Mesenteric fat pad (tissue), 1 donor: ENCODE data around the gene SLC2A5. TPM values are rescaled to one million over a fixed set of nuclear protein-coding genes. Genes with fewer than 3 reads are reported as not detected.
"Not testable (repeated sequence)": the region's sequence is repeated elsewhere in the genome, so short reads cannot be mapped to it uniquely, and the experiment has no call there.

Source experiments
- DNase-seq: peaks from one replicate; pipeline ENCODE4 v3.0.0-alpha.2; 2020; ENCODE audit warnings: low spot score
- total RNA-seq: library from RNA; stranded (reverse); fragmentation: NEBNext Ultra II Directional; extraction: Animal tissue kit (Norgen Biotek cat#: 25700); gene quantifications from one replicate; pipeline ENCODE4 v1.2.1, GENCODE V29; 2021
- donor health status: DM: yes; HTN: yes; CAD: no.

SLC2A5 gene
- total RNA-seq, 1 donor from 2014 or later = 12.9 TPM

DNA sequence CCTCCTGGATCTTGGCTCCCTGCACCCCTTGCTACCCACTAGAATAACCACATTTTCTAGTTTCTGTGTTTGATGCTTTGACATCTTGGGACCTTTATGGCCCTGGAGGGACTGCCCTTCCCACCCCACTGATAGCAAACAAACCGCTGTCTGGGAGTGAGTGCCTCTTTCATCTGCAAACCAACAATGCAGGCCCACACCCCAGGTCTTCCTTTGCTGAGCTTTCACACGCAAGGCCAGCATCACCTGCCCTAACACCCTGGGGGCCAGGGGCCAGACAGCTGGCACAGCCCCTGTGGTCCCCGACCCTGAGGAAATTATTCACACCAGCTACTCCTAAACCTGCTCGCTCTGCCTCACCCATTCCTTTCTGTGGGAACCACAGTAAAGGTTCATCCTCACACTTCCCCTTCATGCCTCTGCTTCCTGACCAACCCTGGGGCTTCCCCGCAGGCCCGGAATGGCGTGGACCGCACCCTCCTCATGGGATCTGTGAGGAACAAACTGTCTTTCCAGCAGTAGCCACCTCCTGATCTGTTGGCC is 58.6 kb downstream of the SLC2A5 start:
- DNase-seq = no peak

GRCh38 chr1:9009438-9010370 is 59.7 kb downstream of the SLC2A5 start:
- no peak for DNase-seq

DNA sequence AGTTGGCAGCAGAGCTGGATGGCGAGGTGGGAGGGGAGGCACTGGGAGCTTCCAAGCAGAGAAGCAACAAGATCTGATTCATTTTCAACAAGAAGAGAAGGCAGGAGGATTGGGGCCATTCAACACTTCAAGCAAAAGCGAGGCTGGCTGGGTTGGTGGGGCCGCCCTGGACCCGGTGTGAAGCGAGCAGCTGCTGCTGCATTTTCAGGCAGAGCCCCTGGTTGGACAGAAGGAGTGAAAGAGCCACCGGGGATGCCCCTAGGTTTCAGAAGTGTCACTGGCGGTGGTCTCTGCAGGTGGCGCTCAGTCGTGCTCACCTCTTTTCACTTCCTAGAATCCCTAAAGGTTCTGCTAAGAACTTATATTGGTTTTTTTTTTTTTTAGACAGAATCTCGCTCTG is 61.2 kb downstream of the SLC2A5 start:
- no peak for DNase-seq

DNA sequence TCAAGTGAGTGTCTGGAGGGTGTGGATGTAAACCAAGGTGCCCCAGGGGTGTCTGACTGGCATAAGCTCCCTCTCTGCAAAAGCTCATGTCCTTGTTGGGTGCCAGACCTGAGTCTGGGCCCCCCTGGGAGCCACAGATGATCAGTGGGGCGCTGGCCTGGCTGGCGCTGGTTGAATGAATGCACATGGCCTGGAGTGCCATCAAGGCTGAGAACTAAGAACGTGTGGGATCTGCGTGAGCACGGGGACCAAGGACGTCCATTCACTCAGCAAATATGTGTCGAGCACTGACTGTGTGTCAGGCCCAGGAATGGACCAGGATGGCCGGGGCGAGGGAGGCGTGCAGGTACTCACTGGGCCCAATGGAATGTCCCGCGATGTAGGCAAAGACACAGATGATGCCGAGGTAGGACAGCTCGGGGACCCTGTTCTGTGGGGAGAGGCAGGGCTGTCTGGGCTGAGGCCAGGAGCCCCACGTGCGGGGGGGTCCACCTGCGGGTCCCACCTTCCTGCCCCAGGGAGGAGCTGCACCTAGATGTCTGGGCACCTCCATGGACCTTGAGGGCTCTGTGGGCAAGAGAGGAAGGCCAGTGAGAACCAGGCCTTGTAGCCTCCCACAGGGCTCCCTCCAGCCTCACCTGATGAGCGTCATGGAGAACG is 62.3 kb downstream of the SLC2A5 start:
- DNase-seq = no peak

DNA sequence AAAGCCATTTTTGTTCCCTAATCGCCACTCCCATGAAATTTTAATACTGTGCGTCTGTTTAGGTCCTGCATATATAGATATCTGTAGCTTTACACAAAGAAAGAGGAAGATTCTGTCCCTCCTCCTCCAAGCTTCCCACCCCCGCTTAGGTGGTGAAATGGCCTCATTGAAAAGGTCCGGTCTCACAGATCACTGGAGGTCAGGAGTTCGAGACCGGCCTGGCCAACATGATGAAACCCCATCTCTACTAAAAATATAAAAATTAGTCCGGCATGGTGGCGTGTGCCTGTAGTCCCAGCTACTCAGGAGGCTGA is 64.1 kb downstream of the SLC2A5 start:
- DNase-seq = no peak

DNA sequence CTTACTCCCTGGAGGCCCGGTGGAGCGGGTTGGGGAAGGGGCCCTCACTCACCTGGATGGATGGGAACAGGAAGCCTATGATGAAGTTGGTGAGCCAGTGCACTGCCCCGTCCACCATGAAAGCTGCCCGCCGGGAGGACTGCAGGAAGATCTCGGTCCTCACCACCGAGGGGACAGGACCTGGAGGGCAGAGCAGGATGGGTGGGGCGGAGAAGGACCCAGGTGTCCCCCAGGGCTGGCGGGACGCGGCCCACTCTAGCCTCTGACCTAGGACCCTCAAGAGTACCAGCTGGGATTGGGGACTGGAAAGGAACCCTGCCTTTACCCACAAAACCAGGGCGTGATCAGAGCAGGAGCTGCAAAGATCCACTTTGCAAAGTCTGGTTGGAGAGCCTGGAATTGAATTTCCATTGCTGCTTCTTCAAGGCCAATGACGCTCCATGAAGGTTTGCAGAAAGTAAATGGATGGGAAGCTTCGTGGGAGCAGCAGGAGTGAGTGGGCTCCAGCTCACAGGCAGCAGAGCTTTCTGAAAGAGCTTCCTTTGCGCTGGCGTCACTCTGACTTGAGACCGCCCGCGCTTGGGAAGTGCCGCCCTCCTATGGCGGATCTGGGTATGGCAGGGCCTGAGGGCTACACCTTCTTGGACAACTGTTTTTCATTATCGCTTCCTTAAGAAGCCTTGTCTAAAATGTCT is 64.6 kb downstream of the SLC2A5 start:
- no peak for DNase-seq

DNA sequence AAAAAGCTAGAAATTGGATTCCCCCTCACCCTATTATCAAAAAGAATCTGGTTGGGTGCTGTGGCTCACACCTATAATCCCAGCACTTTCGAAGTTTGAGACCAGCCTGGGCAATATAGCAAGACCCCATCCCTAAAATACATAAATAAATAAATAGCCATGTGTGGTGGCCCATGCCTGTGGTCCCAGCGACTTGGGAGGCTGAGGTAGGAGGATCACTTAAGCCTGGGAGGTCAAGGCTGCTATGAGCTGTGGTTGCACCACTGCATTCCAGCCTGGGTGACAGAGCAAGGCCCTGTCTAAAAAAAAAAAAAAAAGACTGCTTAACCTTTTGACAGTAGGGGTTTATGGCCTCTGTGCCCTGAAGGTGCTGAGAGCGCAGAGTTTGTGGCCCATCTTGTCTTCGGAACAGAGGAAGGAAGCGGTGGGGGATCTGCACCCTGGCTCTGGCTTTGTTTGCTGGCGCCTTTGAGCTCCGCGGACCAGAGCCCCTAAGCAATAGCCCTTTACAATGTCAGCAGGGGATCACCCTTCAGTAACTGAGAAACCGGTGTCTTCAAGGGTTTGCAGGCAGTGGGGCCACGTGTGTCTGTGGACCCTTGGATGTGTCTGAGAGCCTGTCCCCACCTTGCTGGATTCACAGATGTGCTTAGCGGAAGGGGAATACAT is 65.3 kb downstream of the SLC2A5 start:
- no peak for DNase-seq

- not testable (repeated sequence) for DNase-seq
These were observed 67.2 kb downstream of the SLC2A5 start for GRCh38 chr1:9002215-9002560.

- not testable (repeated sequence) for DNase-seq
These were observed 67.8 kb downstream of the SLC2A5 start for GRCh38 chr1:9001534-9002214.

DNA sequence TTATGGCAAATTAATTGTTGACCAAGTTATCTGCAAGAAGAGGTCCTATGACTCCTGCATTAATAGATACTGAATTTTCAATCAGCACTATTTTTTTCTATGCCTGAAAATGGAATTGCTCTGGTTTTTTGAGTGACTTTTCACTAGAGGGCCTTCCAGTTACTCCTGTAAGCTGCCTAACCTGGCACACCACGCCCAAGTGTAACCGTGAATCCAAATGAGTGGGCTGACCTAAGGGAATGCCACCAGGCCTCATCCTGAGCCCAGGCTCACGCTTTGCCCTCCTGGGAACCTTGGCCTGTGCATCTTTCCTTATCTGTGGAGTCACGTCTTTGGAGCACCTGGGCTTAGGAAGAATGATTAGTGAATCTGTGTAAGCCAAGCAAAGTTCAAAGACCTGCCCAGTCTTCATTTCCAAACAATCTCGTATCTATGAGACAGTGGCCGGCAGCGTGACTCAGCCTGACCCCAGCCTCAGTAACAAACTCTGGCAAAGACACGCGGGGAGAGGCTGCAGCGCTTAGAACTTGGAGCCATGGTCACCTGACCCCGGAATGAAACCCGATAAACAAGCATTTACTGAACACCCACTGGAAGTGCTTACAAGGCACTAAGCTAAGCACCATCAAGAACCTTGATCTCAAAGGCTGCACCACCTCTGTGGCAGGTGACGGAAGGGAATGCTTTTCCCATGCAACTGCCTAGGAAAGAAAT is 75.3 kb downstream of the SLC2A5 start:
- not testable (repeated sequence) for DNase-seq

GRCh38 chr1:8992936-8993687 is 76.3 kb downstream of the SLC2A5 start:
- DNase-seq = no peak

DNA sequence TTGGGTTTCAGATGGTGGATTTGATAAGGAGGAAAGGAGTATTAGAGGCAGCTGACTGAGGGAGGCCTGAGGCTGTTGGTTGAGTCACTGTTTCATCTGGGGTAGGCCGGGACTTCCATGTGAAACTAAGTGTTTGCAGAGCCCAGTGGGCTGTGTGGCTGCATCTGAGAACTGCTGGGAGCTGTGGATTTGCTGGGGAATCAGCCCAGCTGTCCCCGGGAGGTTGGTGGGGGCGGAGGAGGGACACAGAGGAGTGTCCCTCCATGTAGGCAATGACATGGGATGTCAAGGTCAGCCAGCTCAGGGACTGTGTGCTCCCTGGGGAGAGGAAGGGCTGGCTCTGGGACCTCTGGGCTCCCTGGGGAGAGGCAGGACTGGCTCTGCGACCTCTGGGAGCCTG is 79.6 kb downstream of the SLC2A5 start:
- DNase-seq = no peak

GRCh38 chr1:8989061-8989460 is 80.4 kb downstream of the SLC2A5 start:
- no peak for DNase-seq

- no peak for DNase-seq
These were observed 80.8 kb downstream of the SLC2A5 start for GRCh38 chr1:8988618-8988967.

GRCh38 chr1:8987881-8988617 is 81.4 kb downstream of the SLC2A5 start:
- DNase-seq = no peak

DNA sequence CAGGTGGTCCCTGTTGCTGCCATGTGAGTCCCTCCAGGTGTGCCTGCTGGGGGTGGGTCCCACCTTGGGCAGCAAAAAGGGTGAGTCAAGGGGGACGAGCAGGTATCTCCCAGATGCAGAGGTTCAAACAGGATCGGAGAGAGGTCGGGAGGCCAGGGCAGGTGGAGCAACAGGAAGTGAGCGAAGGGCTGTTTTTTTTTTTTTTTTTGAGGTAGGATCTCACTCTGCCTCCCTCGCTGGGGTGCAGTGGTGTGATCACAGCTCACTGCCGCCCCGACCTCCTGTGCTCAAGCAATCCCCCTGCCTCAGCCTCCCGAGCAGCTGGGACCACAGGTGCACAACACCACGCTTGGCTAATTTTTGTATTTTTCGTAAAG is 82.6 kb downstream of the SLC2A5 start:
- DNase-seq = no peak

- no peak for DNase-seq
These were observed 83.3 kb downstream of the SLC2A5 start for GRCh38 chr1:8985915-8986813.
